CD4-positive, alpha-beta memory T cell (primary cell): ENCODE data around the gene MACROD2. TPM values are rescaled to one million over a fixed set of nuclear protein-coding genes. Genes with fewer than 3 reads are reported as not detected.

ENCODE experiments used
- CTCF ChIA-PET: fragments of 350-600 bp; sonication (Branson Sonifier 250); formaldehyde crosslinking; loops from one replicate; lab custom pipeline; 2021; ENCODE audit warnings: inconsistent platforms; ENCODE audit not compliant: partially characterized antibody; lab: Charles Lee
- POLR2A ChIA-PET: fragments of 350-600 bp; sonication (Branson Sonifier 250); formaldehyde crosslinking; loops from one replicate; lab custom pipeline; 2021; ENCODE audit not compliant: partially characterized antibody; lab: Charles Lee
- DNase-seq, 5 donors: peaks; one replicate each; pipeline versions ENCODE4 v3.0.0 to v3.0.0-alpha.2; 2020 to 2022; ENCODE audit warnings: mixed read lengths in 1 of 5
- H3K27ac ChIP-seq: one replicate; pipeline ENCODE4 v1.7.0; 2013; ENCODE audit warnings: low read depth, low read length
- H3K27me3 ChIP-seq: 2 replicates; pipeline ENCODE4 v1.7.0; 2013; ENCODE audit warnings: mild to moderate bottlenecking, low read length, moderate library complexity; ENCODE audit not compliant: insufficient read depth
- H3K36me3 ChIP-seq: 2 replicates; pipeline ENCODE4 v1.7.0; 2013; ENCODE audit warnings: mild to moderate bottlenecking, low read length, moderate library complexity; ENCODE audit not compliant: insufficient read depth
- H3K4me1 ChIP-seq: 2 replicates; pipeline ENCODE4 v1.7.0; 2013; ENCODE audit warnings: mild to moderate bottlenecking, low read length, moderate library complexity; ENCODE audit not compliant: insufficient read depth
- H3K4me3 ChIP-seq, 2 donors: one replicate each; pipeline ENCODE4 v1.7.0; 2013; ENCODE audit warnings: low read length in 2 of 2, mild to moderate bottlenecking in 1 of 2
- H3K9me3 ChIP-seq, 2 donors: one replicate each; pipeline ENCODE4 v1.7.0; 2013; ENCODE audit warnings: low read length in 2 of 2, control low read depth in 1 of 2; ENCODE audit not compliant: control insufficient read depth in 1 of 2
- H3K27ac Mint-ChIP-seq, 7 donors: one replicate each; pipeline ENCODE4 v1.8.0; 2020 to 2021; ENCODE audit warnings: mixed read lengths in 7 of 7, mild to moderate bottlenecking in 6 of 7, inconsistent platforms in 3 of 7, moderate library complexity in 3 of 7
- H3K27me3 Mint-ChIP-seq, 2 donors: one replicate each; pipeline ENCODE4 v1.8.0; 2020 to 2021; ENCODE audit warnings: mixed read lengths in 2 of 2
- H3K36me3 Mint-ChIP-seq, 2 donors: one replicate each; pipeline ENCODE4 v1.8.0; 2020 to 2021; ENCODE audit warnings: mixed read lengths in 2 of 2, inconsistent platforms in 1 of 2, mild to moderate bottlenecking in 1 of 2
- H3K4me1 Mint-ChIP-seq, 4 donors: one replicate each; pipeline ENCODE4 v1.8.0; 2020 to 2021; ENCODE audit warnings: mixed read lengths in 4 of 4, mild to moderate bottlenecking in 1 of 4
- H3K4me3 Mint-ChIP-seq, 8 donors: one replicate each; pipeline ENCODE4 v1.8.0; 2020 to 2021; ENCODE audit warnings: mixed read lengths in 8 of 8, mild to moderate bottlenecking in 7 of 8, moderate library complexity in 6 of 8, inconsistent platforms in 3 of 8
- H3K9me3 Mint-ChIP-seq, 8 donors: one replicate each; pipeline ENCODE4 v1.8.0; 2020 to 2021; ENCODE audit warnings: mixed read lengths in 8 of 8, mild to moderate bottlenecking in 5 of 8, inconsistent platforms in 3 of 8, moderate library complexity in 1 of 8
- intact Hi-C: fragments of 100-400 bp; cut with micrococcal nuclease; formaldehyde crosslinking; loops from one replicate; pipeline ENCODE4 v1.15.1; 2023
- polyA plus RNA-seq, 2 donors: library from polyadenylated mRNA; unstranded; fragments of 300-500 nt; fragmentation: Illumina TruSeq; gene quantifications; one replicate each; pipeline ENCODE4 v1.2.3, GENCODE V29; 2021
- total RNA-seq, 2 experiments: library from RNA; stranded (reverse); gene quantifications; one replicate each; pipeline ENCODE4 v1.2.3, GENCODE V29; 2021

Gene MACROD2
- total and polyA plus RNA-seq, 4 experiments from 2014 or later, result not detected

DNA sequence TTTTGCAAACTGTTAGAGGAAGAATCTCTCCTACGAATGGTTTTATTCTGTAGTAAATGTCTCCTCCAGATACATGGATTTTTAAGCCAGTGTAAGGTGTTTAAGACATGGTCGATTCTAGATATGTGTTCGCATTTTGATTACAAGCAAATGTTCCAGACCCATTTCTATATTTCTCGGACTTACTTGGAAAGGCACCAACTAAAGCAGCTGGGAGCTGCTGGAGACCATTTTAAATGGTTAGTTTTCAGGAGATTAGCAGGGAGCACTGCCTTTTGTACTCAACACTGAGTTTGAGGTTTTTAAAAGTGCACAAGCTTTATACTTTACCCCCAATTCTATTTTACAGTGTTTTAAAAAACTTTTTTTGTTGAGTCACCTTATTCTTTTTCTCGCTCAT is 1720.9 kb downstream of the MACROD2 start:
- Mint-ChIP-seq H3K27me3 (no peaks in the 10 kb centered on the region), H3K36me3 (no peaks in the 10 kb centered on the region), H3K4me1 (no peaks in the 10 kb centered on the region), H3K27ac (no peak overlapping the region), H3K4me3 (no peak overlapping the region), H3K9me3 (peaks cover 0 to 6% (median 1%) of the 10 kb centered on the region in 8 donors)
- no peaks in the 10 kb centered on the region for H3K36me3 ChIP-seq
- POLR2A ChIA-PET, result no interaction called here
- CTCF ChIA-PET, result no interaction called here
- intact Hi-C loops, result no loop called here
- H3K9me3 ChIP-seq, result no peaks in the 10 kb centered on the region
- H3K4me3 ChIP-seq, result no peak overlapping the region
- H3K27ac ChIP-seq, result no peak overlapping the region
- no peaks in the 10 kb centered on the region for H3K27me3 ChIP-seq
- no peak for DNase-seq
- no peaks in the 10 kb centered on the region for H3K4me1 ChIP-seq

DNA sequence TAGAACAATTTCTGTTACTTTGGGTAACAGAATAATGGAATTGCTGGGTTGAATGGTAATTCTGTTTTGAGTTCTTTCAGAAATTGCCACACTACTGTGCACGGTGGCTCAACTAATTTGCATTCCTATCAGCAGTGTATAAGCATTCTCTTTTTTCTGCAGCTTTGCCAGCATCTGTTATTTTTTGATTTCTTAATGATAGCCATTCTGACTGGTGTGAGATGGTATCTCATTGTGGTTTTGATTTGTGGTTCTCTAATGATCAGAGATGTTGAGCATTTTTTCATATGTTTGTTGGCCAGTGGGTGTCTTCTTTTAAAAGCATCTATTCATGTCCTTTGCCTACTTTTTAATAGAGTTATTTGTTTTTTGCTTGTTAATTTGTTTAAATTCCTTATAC is 1731.1 kb downstream of the MACROD2 start:
- no peaks in the 10 kb centered on the region for H3K9me3 ChIP-seq
- POLR2A ChIA-PET, result no interaction called here
- H3K27ac ChIP-seq, result no peak overlapping the region
- Mint-ChIP-seq H3K4me3 (no peak overlapping the region), H3K27me3 (no peaks in the 10 kb centered on the region), H3K36me3 (no peaks in the 10 kb centered on the region), H3K27ac (no peak overlapping the region), H3K9me3 (peaks cover 4 to 12% (median 9%) of the 10 kb centered on the region in 8 donors), H3K4me1 (no peaks in the 10 kb centered on the region)
- no peak overlapping the region for H3K4me3 ChIP-seq
- intact Hi-C loops, result no loop called here
- H3K4me1 ChIP-seq, result no peaks in the 10 kb centered on the region
- no peaks in the 10 kb centered on the region for H3K36me3 ChIP-seq
- CTCF ChIA-PET, result no interaction called here
- no peak for DNase-seq
- H3K27me3 ChIP-seq, result no peaks in the 10 kb centered on the region

DNA sequence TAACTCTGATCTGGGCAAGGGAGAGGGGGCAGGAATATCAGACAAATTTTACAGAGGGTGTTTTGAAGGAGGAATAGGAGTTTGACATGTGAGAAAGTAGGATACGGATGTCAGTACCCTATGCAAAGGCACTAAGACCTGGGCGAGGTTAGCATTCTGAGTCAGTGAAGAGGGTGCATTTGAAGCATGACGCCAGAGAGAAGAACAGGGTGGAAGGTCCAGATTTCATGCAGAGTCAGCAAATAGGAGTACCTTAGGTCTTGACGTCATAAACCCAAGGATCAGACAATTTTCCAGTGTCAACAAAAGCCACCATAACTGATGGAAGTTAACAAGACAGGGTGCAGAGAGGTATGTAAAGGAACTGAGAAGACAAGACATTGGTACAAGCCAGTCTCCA is 1738.7 kb downstream of the MACROD2 start:
- no peaks in the 10 kb centered on the region for H3K27me3 ChIP-seq
- Mint-ChIP-seq H3K36me3 (no peaks in the 10 kb centered on the region), H3K4me3 (no peak overlapping the region), H3K4me1 (no peaks in the 10 kb centered on the region), H3K27ac (no peak overlapping the region), H3K27me3 (no peaks in the 10 kb centered on the region), H3K9me3 (peaks cover 0 to 12% (median 7%) of the 10 kb centered on the region in 8 donors)
- no peaks in the 10 kb centered on the region for H3K36me3 ChIP-seq
- no peak overlapping the region for H3K4me3 ChIP-seq
- ChIA-PET POLR2A (no interaction called here), CTCF (no interaction called here)
- no peak for DNase-seq
- intact Hi-C loops, result no loop called here
- no peaks in the 10 kb centered on the region for H3K9me3 ChIP-seq
- H3K4me1 ChIP-seq, result no peaks in the 10 kb centered on the region
- no peak overlapping the region for H3K27ac ChIP-seq

DNA sequence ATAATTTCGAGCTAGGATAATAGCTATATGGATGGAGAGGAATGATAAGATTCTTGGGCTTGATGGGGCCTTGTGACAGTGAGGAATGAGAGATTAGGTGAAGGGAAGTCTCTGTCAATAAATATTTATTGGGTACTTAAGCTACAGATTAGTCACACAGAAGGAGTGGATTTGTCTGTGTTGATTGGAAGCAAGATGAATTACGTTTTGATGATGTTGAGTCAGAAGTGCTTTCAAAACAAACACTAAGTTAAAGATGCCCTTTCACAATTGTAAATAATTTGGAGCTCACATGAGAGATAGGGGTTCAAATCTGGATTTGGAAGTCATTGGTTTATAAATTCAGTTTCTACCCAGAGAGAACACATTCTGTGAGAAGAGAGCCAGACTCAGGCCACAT is 1743.7 kb downstream of the MACROD2 start:
- intact Hi-C loops, result no loop called here
- no peaks in the 10 kb centered on the region for H3K27me3 ChIP-seq
- POLR2A ChIA-PET, result no interaction called here
- no peaks in the 10 kb centered on the region for H3K36me3 Mint-ChIP-seq
- no peak overlapping the region for H3K4me3 Mint-ChIP-seq
- H3K4me1 Mint-ChIP-seq, result no peaks in the 10 kb centered on the region
- H3K27me3 Mint-ChIP-seq, result no peaks in the 10 kb centered on the region
- no peak overlapping the region for H3K4me3 ChIP-seq
- H3K36me3 ChIP-seq, result no peaks in the 10 kb centered on the region
- H3K4me1 ChIP-seq, result no peaks in the 10 kb centered on the region
- H3K9me3 Mint-ChIP-seq, result peaks cover 0 to 4% (median 1%) of the 10 kb centered on the region in 8 donors
- no peak overlapping the region for H3K27ac ChIP-seq
- CTCF ChIA-PET, result no interaction called here
- H3K9me3 ChIP-seq, result no peaks in the 10 kb centered on the region
- no peak for DNase-seq
- no peak overlapping the region for H3K27ac Mint-ChIP-seq

DNA sequence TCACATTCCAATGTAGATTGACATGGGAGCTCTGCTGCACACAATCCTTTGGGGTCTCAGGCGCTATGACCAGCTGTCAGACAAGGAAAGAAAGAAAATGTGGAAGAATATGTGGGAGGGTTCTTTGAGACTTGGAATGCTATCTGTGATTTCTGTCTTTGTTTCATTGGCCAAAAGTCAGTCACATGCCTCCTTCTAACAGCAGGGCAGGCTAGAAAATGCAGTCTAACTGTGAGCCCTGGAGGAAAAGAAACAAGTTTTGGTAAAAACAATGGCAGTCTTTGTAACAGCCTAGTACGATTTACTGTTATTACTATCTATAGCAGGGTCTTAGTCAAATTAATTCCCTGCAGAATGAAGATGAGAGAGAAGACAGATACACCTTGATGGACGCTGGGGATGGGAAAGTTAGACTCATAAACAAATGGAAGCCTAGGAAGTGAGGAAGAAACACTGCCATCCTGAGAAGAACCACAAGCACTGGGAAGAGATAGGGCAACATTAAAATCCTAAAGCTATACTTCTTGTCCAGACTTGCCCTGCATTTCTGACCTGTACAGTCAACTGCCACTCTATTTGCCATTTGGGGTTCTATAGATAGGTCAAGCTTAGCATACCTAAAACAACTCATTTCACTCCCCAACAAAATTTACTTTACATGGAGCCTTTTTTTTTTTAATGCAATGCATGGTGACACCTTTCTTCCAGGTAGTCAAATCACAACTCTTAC is 1744.9 kb downstream of the MACROD2 start:
- no peaks in the 10 kb centered on the region for H3K27me3 Mint-ChIP-seq
- H3K4me1 ChIP-seq, result no peaks in the 10 kb centered on the region
- peaks cover 0 to 4% (median under 1%) of the 10 kb centered on the region in 8 donors for H3K9me3 Mint-ChIP-seq
- no peaks in the 10 kb centered on the region for H3K27me3 ChIP-seq
- intact Hi-C loops, result no loop called here
- no peaks in the 10 kb centered on the region for H3K9me3 ChIP-seq
- no peak overlapping the region for H3K4me3 ChIP-seq
- ChIA-PET POLR2A (no interaction called here), CTCF (no interaction called here)
- no peak for DNase-seq
- no peaks in the 10 kb centered on the region for H3K36me3 Mint-ChIP-seq
- no peaks in the 10 kb centered on the region for H3K4me1 Mint-ChIP-seq
- H3K27ac ChIP-seq, result no peak overlapping the region
- H3K4me3 Mint-ChIP-seq, result no peak overlapping the region
- H3K36me3 ChIP-seq, result no peaks in the 10 kb centered on the region
- H3K27ac Mint-ChIP-seq, result no peak overlapping the region

DNA sequence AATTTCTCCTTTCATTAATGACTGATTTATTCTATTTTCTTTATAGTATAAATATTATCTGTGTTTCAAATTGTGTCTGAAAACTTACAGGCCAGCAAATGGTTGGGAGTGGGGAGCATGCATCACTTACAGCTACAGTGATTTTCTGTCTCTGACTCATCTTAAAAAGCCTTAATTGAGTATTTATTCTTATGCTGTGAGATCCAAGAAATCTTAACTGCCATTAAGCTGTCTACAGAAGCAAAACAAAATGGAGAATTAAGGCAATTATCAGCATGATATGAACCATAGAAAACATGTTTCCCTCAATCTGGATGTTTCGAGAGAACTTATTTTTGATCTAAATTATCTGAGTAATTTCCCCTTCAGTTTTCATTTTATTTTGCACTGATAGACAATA is 1746.8 kb downstream of the MACROD2 start:
- Histone ChIP-seq H3K27me3 (no peaks in the 10 kb centered on the region), H3K9me3 (no peaks in the 10 kb centered on the region), H3K36me3 (no peaks in the 10 kb centered on the region), H3K4me1 (no peaks in the 10 kb centered on the region), H3K4me3 (no peak overlapping the region), H3K27ac (no peak overlapping the region)
- no peaks in the 10 kb centered on the region for H3K27me3 Mint-ChIP-seq
- intact Hi-C loops, result no loop called here
- no peaks in the 10 kb centered on the region for H3K36me3 Mint-ChIP-seq
- peaks cover 0 to 9% (median 4%) of the 10 kb centered on the region in 8 donors for H3K9me3 Mint-ChIP-seq
- no peak for DNase-seq
- peaks cover 0 to 1% (median 0%) of the 10 kb centered on the region in 4 donors for H3K4me1 Mint-ChIP-seq
- no peak overlapping the region for H3K4me3 Mint-ChIP-seq
- ChIA-PET CTCF (no interaction called here), POLR2A (no interaction called here)
- H3K27ac Mint-ChIP-seq, result no peak overlapping the region

DNA sequence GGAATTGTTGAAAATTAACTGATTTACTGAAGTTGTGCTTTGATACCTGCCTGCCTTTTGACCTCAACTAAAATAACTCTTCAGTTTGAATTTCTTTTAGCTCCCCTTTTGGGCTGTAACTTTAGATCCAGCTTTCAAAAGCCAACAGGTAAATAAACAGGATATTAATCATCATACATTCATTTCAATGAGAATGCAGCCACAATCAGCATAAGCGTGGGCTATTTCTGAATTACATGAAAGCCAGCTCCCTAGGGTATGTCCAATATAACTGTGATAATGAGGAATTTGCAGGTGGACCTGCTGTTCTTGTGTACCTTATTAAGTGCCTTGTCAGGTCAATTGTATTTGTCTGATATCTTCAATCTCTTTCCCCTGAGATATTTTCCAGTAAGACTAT is 1747.3 kb downstream of the MACROD2 start:
- no peak for DNase-seq
- intact Hi-C loops, result no loop called here
- H3K27ac Mint-ChIP-seq, result no peak overlapping the region
- H3K4me3 ChIP-seq, result no peak overlapping the region
- H3K4me3 Mint-ChIP-seq, result no peak overlapping the region
- H3K27me3 Mint-ChIP-seq, result no peaks in the 10 kb centered on the region
- H3K36me3 ChIP-seq, result no peaks in the 10 kb centered on the region
- peaks cover 0 to 9% (median 6%) of the 10 kb centered on the region in 8 donors for H3K9me3 Mint-ChIP-seq
- H3K4me1 Mint-ChIP-seq, result peaks cover 0 to 1% (median 0%) of the 10 kb centered on the region in 4 donors
- H3K27ac ChIP-seq, result no peak overlapping the region
- H3K9me3 ChIP-seq, result no peaks in the 10 kb centered on the region
- no peaks in the 10 kb centered on the region for H3K36me3 Mint-ChIP-seq
- H3K27me3 ChIP-seq, result no peaks in the 10 kb centered on the region
- CTCF ChIA-PET, result no interaction called here
- POLR2A ChIA-PET, result no interaction called here
- H3K4me1 ChIP-seq, result no peaks in the 10 kb centered on the region
